Measurements from ENCODE around the gene COL8A2. TPM values are rescaled to one million over a fixed set of nuclear protein-coding genes. Genes with fewer than 3 reads are reported as not detected.
A peak's percentile ranks its signal among the peaks of the same experiment; 100 is the strongest.

The COL8A2 gene
- total and polyA plus RNA-seq, 2 experiments from 2014 or later, result 3.2 to 30.5 TPM

DNA sequence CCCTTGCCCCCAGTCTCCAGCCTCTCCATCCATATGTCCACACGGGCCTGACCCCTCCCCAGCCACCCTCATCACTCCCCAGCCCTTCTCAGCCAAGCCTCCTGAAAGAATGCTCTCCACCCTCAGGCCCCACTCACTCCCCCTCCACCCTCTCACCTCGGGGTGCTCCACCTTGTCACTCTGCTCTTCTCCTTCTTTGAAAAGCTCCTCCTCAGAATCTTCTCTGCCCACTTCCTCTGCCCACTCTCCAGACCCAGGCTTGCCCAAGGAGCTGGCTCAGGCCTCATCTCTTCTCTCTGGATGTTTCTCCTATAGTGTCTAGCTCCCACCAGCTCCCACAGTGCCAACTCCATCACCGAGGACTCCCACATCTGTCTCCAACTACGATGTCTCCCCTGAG is 13.9 kb downstream of the COL8A2 start:
- Histone ChIP-seq H2AFZ (no peak overlapping the region; the same call in 1 of the 2 replicates), H3K4me1 (ENCODE audit: insufficient read depth) (peaks cover 27% of the 10 kb centered on the region), H3K27ac (no peak overlapping the region), H3K9me2 (ENCODE audit: insufficient read depth) (no peaks in the 10 kb centered on the region), H3K36me3 (ENCODE audit: low read depth) (no peaks in the 10 kb centered on the region), H3K27me3 (replicated peaks; ENCODE audit: insufficient read depth) (no peaks in the 10 kb centered on the region), H3K9me3 (ENCODE audit: low read depth) (no peaks in the 10 kb centered on the region), H3K79me2 (ENCODE audit: insufficient read depth) (no peaks in the 10 kb centered on the region), H4K20me1 (ENCODE audit: insufficient read depth) (no peaks in the 10 kb centered on the region), H3F3A (ENCODE audit: insufficient read depth) (peaks cover 8% of the 10 kb centered on the region), H3K4me3 (no peak overlapping the region), H3K4me2 (ENCODE audit: unreplicated experiment) (no peak overlapping the region), H3K9ac (no peak overlapping the region)
- TF ChIP-seq EZH2 (IDR thresholded peaks at IDR 0.05; ENCODE audit: insufficient read depth, poor library complexity, severe bottlenecking) (no peak), EZH2phosphoT487 (IDR thresholded peaks at IDR 0.05; ENCODE audit: insufficient read depth, low read depth) (no peak)
- DNase-seq, result no peak
- WGBS, 2 experiments (ENCODE audit: low coverage in 1 of 2, low lambda C conversion rate in 2 of 2, missing lambda C conversion rate in 2 of 2), result 17 to 29% methylated on average over 3 to 4 of the region's 4 CpGs
- in situ Hi-C loops (cut with MboI), result no loop called here

DNA sequence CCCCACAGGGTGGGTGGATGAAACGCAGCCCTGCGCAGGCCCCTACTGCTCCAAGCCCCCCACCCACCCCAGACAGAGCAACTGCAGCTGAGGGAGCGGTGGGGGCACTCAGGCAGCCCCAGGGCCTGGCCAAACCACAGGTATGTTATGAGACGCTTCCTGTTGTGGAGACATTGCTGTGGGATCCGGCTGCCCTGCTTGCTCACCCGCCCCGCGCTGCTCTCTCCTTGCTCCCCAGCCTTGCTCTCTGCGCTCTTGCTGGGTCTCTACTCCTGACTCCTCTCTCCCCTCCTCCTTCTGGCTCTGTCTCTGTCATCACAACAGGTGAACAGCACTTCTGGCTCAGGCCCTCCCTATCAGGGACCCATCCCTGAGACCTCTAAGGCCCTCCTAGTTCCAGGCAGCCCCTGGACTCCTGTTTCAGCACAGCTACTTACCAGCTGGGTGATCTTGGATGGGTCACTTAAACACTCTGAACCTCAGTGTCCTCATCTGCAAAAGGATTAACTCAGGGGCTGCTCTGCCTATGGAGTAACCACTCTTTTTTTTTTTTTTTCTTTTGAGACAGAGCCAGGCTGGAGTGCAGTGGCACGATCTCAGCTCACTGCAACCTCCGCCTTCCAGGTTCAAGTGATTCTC is 15.9 kb downstream of the COL8A2 start:
- no peak overlapping the region for H3K4me2 ChIP-seq (ENCODE audit: unreplicated experiment)
- DNase-seq, result peak; percentile 90

GRCh38 chr1:36108314-36108713 is 16.7 kb downstream of the COL8A2 start:
- H3K27ac ChIP-seq, result no peak overlapping the region
- no peak for DNase-seq
- no peaks in the 10 kb centered on the region for H3K27me3 ChIP-seq (replicated peaks; ENCODE audit: insufficient read depth)
- TF ChIP-seq EZH2phosphoT487 (IDR thresholded peaks at IDR 0.05; ENCODE audit: insufficient read depth, low read depth), result no peak
- TF ChIP-seq EZH2 (IDR thresholded peaks at IDR 0.05; ENCODE audit: insufficient read depth, poor library complexity, severe bottlenecking), result no peak
- no peaks in the 10 kb centered on the region for H3K79me2 ChIP-seq (ENCODE audit: insufficient read depth)
- H3F3A ChIP-seq (ENCODE audit: insufficient read depth), result 0 out of 2 replicates have a peak, but pooled peaks cover 3% of the 10 kb centered on the region
- H3K4me3 ChIP-seq, result no peak overlapping the region
- in situ Hi-C loops (cut with MboI), result loop anchor here (10.0 kb wide), 1 partner anchor 186 kb away; no protein-coding TSS in a partner anchor
- no peaks in the 10 kb centered on the region for H4K20me1 ChIP-seq (ENCODE audit: insufficient read depth)
- no peaks in the 10 kb centered on the region for H3K9me3 ChIP-seq (ENCODE audit: low read depth)
- no peak overlapping the region for H3K4me2 ChIP-seq (ENCODE audit: unreplicated experiment)
- 82 to 85% methylated on average over 9 to 14 of the region's 14 CpGs for WGBS, 2 experiments (ENCODE audit: low coverage in 1 of 2, low lambda C conversion rate in 2 of 2, missing lambda C conversion rate in 2 of 2)
- H3K4me1 ChIP-seq (ENCODE audit: insufficient read depth), result peaks cover 13% of the 10 kb centered on the region
- no peaks in the 10 kb centered on the region for H3K9me2 ChIP-seq (ENCODE audit: insufficient read depth)
- H3K9ac ChIP-seq, result no peak overlapping the region
- no peaks in the 10 kb centered on the region for H3K36me3 ChIP-seq (ENCODE audit: low read depth)
- no peak overlapping the region for H2AFZ ChIP-seq

More for the DNA sequence above, 15.9 kb downstream of the COL8A2 start:
- no peaks in the 10 kb centered on the region for H3K9me2 ChIP-seq (ENCODE audit: insufficient read depth)
- H3K4me1 ChIP-seq (ENCODE audit: insufficient read depth), result peaks cover 13% of the 10 kb centered on the region
- no peak overlapping the region for H3K4me3 ChIP-seq
- no peak for TF ChIP-seq EZH2phosphoT487 (IDR thresholded peaks at IDR 0.05; ENCODE audit: insufficient read depth, low read depth)
- no peak for TF ChIP-seq EZH2 (IDR thresholded peaks at IDR 0.05; ENCODE audit: insufficient read depth, poor library complexity, severe bottlenecking)
- H3K9me3 ChIP-seq (ENCODE audit: low read depth), result no peaks in the 10 kb centered on the region
- peak overlapping the region; percentile 51; the same call in 1 of the 2 replicates for H2AFZ ChIP-seq
- no peaks in the 10 kb centered on the region for H3K36me3 ChIP-seq (ENCODE audit: low read depth)
- H4K20me1 ChIP-seq (ENCODE audit: insufficient read depth), result no peaks in the 10 kb centered on the region
- H3F3A ChIP-seq (ENCODE audit: insufficient read depth), result 0 out of 2 replicates have a peak, but pooled peaks cover 3% of the 10 kb centered on the region
- H3K27ac ChIP-seq, result peak overlapping the region; percentile 54
- H3K79me2 ChIP-seq (ENCODE audit: insufficient read depth), result no peaks in the 10 kb centered on the region
- H3K9ac ChIP-seq, result peak overlapping the region; percentile 54
- in situ Hi-C loops (cut with MboI), result loop anchor here (10.0 kb wide), 1 partner anchor 186 kb away; no protein-coding TSS in a partner anchor
- H3K27me3 ChIP-seq (replicated peaks; ENCODE audit: insufficient read depth), result no peaks in the 10 kb centered on the region
- WGBS, 2 experiments (ENCODE audit: low coverage in 1 of 2, low lambda C conversion rate in 2 of 2, missing lambda C conversion rate in 2 of 2), result 63 to 73% methylated on average over 6 to 11 of the region's 11 CpGs

GRCh38 chr1:36107394-36107793 is 17.6 kb downstream of the COL8A2 start:
- 67 to 72% methylated on average over 7 to 9 of the region's 9 CpGs for WGBS, 2 experiments (ENCODE audit: low coverage in 1 of 2, low lambda C conversion rate in 2 of 2, missing lambda C conversion rate in 2 of 2)
- no peaks in the 10 kb centered on the region for H3K79me2 ChIP-seq (ENCODE audit: insufficient read depth)
- no peaks in the 10 kb centered on the region for H3K9me2 ChIP-seq (ENCODE audit: insufficient read depth)
- H3K36me3 ChIP-seq (ENCODE audit: low read depth), result no peaks in the 10 kb centered on the region
- H3K4me1 ChIP-seq (ENCODE audit: insufficient read depth), result peaks cover 13% of the 10 kb centered on the region
- no peaks in the 10 kb centered on the region for H4K20me1 ChIP-seq (ENCODE audit: insufficient read depth)
- no peaks in the 10 kb centered on the region for H3K27me3 ChIP-seq (replicated peaks; ENCODE audit: insufficient read depth)
- no peak overlapping the region for H3K27ac ChIP-seq
- H3K4me3 ChIP-seq, result no peak overlapping the region
- in situ Hi-C loops (cut with MboI), result loop anchor here (10.0 kb wide), 1 partner anchor 187 kb away; no protein-coding TSS in a partner anchor
- H2AFZ ChIP-seq, result no peak overlapping the region
- H3K9ac ChIP-seq, result no peak overlapping the region
- TF ChIP-seq EZH2phosphoT487 (IDR thresholded peaks at IDR 0.05; ENCODE audit: insufficient read depth, low read depth) (no peak), EZH2 (IDR thresholded peaks at IDR 0.05; ENCODE audit: insufficient read depth, poor library complexity, severe bottlenecking) (no peak)
- peak; percentile 28 for DNase-seq
- no peak overlapping the region for H3K4me2 ChIP-seq (ENCODE audit: unreplicated experiment)
- H3F3A ChIP-seq (ENCODE audit: insufficient read depth), result 0 out of 2 replicates have a peak, but pooled peaks cover 3% of the 10 kb centered on the region
- H3K9me3 ChIP-seq (ENCODE audit: low read depth), result no peaks in the 10 kb centered on the region
